Epithelial cell of proximal tubule (primary cell): Measurements from ENCODE around the gene MAD1L1. TPM values are rescaled to one million over a fixed set of nuclear protein-coding genes. Genes with fewer than 3 reads are reported as not detected.

ENCODE experiments used
- DNase-seq: peaks from one replicate; pipeline ENCODE4 v3.0.0-alpha.2; 2011; ENCODE audit warnings: low read depth
- H3K4me3 ChIP-seq: 2 replicates; pipeline ENCODE4 v1.5.1; 2011; ENCODE audit warnings: low read depth, mild to moderate bottlenecking, low read length
- total RNA-seq: library from RNA; depleted of rRNA; stranded (reverse); fragments of >200 nt; gene quantifications from 2 replicates; pipeline ENCODE4 v1.2.3, GENCODE V29; 2015
- TF ChIP-seq, protein P1 (sequence below): conservative IDR thresholded peaks from 2 replicates; pipeline ENCODE4 v1.5.1; 2012; ENCODE audit warnings: low read depth, mild to moderate bottlenecking, low read length

Gene MAD1L1
- total RNA-seq, 1 donor from 2014 or later = 83.4 TPM

DNA sequence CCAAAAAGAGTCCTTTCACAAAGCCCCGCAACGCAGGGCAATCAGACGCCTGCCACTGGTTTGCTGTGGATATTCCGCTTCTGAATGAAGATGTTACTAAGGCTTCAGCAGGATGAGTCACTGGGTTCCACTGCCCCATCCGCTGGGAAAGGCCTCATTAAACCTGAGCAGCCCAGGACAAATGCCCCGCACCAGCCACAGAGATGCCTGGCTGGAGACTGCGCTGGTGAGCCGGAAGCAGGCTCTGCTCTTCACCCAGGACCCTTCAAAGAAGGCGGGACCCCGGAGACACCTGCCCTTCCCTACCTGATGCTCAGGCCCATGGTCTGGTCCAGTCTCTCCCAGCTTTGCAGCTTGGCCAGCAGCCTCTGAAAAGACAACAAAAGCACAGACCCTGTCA lies 19.8 kb downstream of the MAD1L1 start:
- TF ChIP-seq, protein P1, sequence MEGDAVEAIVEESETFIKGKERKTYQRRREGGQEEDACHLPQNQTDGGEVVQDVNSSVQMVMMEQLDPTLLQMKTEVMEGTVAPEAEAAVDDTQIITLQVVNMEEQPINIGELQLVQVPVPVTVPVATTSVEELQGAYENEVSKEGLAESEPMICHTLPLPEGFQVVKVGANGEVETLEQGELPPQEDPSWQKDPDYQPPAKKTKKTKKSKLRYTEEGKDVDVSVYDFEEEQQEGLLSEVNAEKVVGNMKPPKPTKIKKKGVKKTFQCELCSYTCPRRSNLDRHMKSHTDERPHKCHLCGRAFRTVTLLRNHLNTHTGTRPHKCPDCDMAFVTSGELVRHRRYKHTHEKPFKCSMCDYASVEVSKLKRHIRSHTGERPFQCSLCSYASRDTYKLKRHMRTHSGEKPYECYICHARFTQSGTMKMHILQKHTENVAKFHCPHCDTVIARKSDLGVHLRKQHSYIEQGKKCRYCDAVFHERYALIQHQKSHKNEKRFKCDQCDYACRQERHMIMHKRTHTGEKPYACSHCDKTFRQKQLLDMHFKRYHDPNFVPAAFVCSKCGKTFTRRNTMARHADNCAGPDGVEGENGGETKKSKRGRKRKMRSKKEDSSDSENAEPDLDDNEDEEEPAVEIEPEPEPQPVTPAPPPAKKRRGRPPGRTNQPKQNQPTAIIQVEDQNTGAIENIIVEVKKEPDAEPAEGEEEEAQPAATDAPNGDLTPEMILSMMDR = no peak
- no peak for DNase-seq
- no peak overlapping the region for H3K4me3 ChIP-seq

DNA sequence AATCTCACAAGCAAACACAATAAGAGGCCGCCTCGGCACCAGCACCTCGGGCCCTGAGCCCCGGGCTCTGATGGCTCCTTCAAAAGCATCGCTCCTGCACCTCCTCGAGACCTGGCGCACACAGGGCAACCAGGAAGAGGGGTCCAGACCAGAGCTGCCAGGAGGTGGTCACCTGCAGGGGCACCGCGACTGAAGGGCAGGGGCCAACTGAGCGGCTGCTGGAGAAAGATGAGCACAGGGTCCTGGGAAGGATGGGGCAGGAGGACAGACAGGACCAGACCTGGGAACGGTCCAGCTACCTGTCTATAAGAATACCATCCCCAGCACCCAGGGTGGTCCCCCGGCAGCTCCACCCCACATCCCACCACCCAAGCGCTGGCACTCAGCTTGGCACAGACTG lies 20.8 kb downstream of the MAD1L1 start:
- DNase-seq = no peak
- no peak overlapping the region for H3K4me3 ChIP-seq
- TF ChIP-seq, protein P1 = no peak

DNA sequence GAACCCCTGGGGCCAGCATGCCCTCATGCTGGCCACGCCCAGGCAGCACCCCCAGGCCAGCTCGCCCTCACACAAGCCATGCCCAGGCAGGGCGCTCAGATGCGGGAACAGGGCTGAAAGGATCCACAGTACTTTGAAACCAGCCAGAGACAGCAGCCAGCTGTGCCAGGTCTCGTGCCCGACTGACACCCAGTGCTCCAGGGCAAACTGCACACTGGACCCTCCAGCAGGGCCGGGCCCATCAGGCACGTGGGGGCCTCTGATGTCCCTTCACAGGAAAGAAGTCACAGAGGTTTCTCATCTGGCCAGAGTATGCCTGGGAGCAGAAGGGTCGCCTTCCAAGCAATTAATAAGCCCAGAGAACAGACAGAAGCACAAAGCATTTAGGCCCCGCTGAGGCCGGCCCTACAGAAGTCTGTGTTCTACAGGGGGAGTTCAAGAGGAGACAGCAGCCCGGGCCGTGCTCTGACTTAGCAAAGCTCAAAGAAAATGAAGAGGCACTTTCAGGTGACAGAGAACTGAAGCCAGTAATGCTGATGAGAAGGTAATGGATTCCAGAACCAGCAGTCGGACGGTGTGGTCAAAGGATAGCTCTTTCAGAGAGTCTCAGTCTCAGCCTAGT lies 21.4 kb downstream of the MAD1L1 start:
- no peak for DNase-seq
- H3K4me3 ChIP-seq = no peak overlapping the region
- TF ChIP-seq, protein P1 = no peak

DNA sequence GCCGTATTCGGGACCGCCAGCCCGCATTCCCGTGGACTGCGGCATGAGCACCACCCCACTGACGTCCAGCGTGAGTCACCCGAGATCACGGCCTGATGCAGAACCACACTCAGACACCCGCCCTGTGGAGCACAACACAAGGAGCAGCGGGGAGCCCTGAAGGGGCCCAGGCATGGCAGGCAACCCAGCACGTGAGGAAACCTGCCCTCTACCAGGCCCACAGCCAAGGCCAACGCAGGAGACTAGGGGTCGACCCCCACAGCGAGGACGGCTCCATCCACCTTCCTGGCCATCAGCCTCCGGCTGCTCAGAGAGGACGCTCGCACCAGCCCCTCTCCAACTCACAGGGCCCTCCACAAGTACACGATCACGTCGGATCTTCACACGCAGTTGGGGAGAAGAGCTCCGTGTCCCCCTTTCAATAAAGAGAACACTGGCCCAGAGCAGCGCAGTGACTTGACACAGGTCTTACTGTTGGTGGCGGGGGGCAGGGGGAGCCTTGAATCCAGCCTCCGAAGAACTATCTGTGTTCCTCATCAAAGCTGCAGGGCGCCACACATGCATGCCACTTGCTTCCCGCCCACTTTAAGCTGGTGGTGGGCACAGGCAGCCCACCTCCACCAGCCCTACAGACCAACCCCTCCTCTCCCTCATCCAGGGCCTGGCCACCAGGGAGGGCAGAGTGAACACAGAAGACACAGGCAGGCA lies 22.0 kb downstream of the MAD1L1 start:
- no peak for DNase-seq
- H3K4me3 ChIP-seq = no peak overlapping the region
- TF ChIP-seq, protein P1 = no peak

DNA sequence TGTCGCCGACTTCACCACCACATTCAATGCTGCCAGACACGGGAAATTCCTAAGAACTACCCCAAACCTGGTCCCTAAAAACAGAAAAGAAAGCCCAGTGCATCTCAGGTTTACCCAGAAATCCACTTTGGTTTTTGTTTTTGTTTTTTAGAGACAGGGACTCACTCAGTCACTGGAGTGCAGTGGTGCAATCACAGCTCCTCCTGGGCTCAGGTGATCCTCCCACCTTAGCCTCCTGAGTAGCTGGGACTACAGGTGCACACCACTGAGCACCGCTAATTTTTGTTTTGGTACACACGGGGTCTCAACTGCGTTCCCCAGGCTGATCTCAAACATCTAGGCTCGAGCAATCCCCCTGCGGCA lies 22.8 kb downstream of the MAD1L1 start:
- no peak overlapping the region for H3K4me3 ChIP-seq
- no peak for DNase-seq
- TF ChIP-seq, protein P1 = no peak

DNA sequence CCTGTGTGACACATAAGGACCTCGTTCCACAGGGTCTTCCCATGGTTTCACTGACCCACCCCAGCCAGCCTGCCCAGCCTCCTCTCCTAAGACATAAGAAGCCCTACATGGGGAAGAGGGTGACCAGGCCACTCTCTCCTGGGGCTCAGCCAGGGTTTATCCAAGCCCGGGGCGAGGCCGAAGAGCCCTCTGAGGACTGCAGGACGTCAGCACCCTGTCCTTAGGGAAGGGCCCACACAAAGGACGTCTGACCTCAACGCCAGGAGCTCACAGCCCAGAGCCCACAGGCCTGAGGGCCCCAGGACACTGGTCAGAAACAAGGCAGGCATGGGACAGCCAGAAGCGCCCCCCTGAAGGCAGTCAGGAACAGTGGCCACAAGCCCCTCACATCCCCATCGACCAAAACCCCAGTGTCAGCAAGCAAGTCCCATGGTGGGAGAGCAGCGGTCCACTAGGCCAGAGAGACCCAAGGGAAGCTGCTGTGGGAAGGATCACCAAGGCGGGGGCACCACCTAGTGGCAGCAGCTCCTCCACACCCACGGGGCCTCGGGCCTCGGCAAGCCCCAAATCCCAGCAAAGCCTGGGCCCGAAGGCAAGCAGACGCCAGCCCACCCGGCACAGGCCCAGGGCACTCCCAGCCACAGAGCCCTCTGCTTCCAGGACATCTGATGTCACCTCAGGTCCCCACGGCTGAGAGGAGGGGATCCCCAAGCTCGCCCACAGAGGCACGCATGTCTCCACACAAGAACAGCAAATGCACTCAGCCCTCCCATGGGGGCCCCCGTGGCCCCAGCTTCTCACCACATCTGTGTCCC lies 23.4 kb downstream of the MAD1L1 start:
- TF ChIP-seq, protein P1 = peak; percentile 82
- H3K4me3 ChIP-seq = no peak overlapping the region
- DNase-seq = no peak
